ENCODE results near the gene SERPINF2. TPM values are rescaled to one million over a fixed set of nuclear protein-coding genes. Genes with fewer than 3 reads are reported as not detected.
"Not testable (repeated sequence)": the region's sequence is repeated elsewhere in the genome, so short reads cannot be mapped to it uniquely, and the experiment has no call there.

SERPINF2 gene
- total RNA-seq, 4 donors from 2014 or later, result 0.85 to 6.4 (median 4.3) TPM

GRCh38 chr17:1766382-1767135 is 23.9 kb downstream of the SERPINF2 start:
- no peaks in the 10 kb centered on the region for H3K27me3 ChIP-seq
- DNase-seq (no peak), ATAC-seq (no peak)
- peaks cover 0 to 17% of the 10 kb centered on the region in 2 donors for H3K36me3 ChIP-seq
- H3K4me1 ChIP-seq, result peaks cover 47 to 52% of the 10 kb centered on the region in 2 donors
- TF ChIP-seq CTCF (IDR thresholded peaks at IDR 0.05 in 4 of 5, conservative IDR thresholded peaks at IDR 0.05 in 1 of 5), result no peak
- no peak for TF ChIP-seq POLR2A (IDR thresholded peaks at IDR 0.05)
- peak overlapping the region; percentile 97 to 100 (median 98) for H3K27ac ChIP-seq
- intact Hi-C loops (cut with DNase I; ENCODE audit: low total_unique reads) (no loop called here), in situ Hi-C loops (cut with MboI; ENCODE audit: low sequenced_read_pairs in 4 of 4) (no loop called here)
- H3K9me3 ChIP-seq, result no peaks in the 10 kb centered on the region
- H3K4me3 ChIP-seq, result no peak overlapping the region

- in situ Hi-C loops (cut with MboI; ENCODE audit: low sequenced_read_pairs in 4 of 4), result no loop called here
- intact Hi-C loops (cut with DNase I; ENCODE audit: low total_unique reads), result no loop called here
- Histone ChIP-seq H3K36me3 (peaks cover 0 to 25% of the 10 kb centered on the region in 2 donors), H3K27me3 (no peaks in the 10 kb centered on the region), H3K4me3 (no peak overlapping the region), H3K4me1 (peaks cover 47 to 53% of the 10 kb centered on the region in 2 donors), H3K9me3 (no peaks in the 10 kb centered on the region), H3K27ac (peak overlapping the region; percentile 97 to 100 (median 98))
- DNase-seq, result peak in 1 of 2 donors; percentile 83
- TF ChIP-seq POLR2A (IDR thresholded peaks at IDR 0.05) (no peak), CTCF (IDR thresholded peaks at IDR 0.05 in 4 of 5, conservative IDR thresholded peaks at IDR 0.05 in 1 of 5) (peak in 3 of 5 experiments; percentile 35 to 41 (median 38))
- ATAC-seq, result peak; percentile 4 to 40
Measured at GRCh38 chr17:1767358-1767757, 24.7 kb downstream of the SERPINF2 start.

GRCh38 chr17:1769822-1770477 is 27.3 kb downstream of the SERPINF2 start:
- Histone ChIP-seq H3K9me3 (no peaks in the 10 kb centered on the region), H3K4me3 (no peak overlapping the region), H3K4me1 (peaks cover 51 to 61% of the 10 kb centered on the region in 2 donors), H3K27me3 (no peaks in the 10 kb centered on the region), H3K27ac (peak overlapping the region; percentile 97 to 100 (median 98)), H3K36me3 (peaks cover 0 to 33% of the 10 kb centered on the region in 2 donors)
- in situ Hi-C loops (cut with MboI; ENCODE audit: low sequenced_read_pairs in 4 of 4), result loop anchor here in 1 of 4 donors (10.0 kb wide), 1 partner anchor 45 kb away; the partner anchor contains the start of gene WDR81
- ATAC-seq, result no peak
- no peak for DNase-seq
- intact Hi-C loops (cut with DNase I; ENCODE audit: low total_unique reads), result no loop called here
- TF ChIP-seq POLR2A (IDR thresholded peaks at IDR 0.05), result no peak
- no peak for TF ChIP-seq CTCF (IDR thresholded peaks at IDR 0.05 in 4 of 5, conservative IDR thresholded peaks at IDR 0.05 in 1 of 5)

GRCh38 chr17:1773000-1773695 is 30.5 kb downstream of the SERPINF2 start:
- H3K9me3 ChIP-seq; H3K4me3 ChIP-seq; intact Hi-C loops (cut with DNase I; ENCODE audit: low total_unique reads); H3K27me3 ChIP-seq: not testable (repeated sequence)
- Histone ChIP-seq H3K36me3 (peaks cover 0 to 58% of the 10 kb centered on the region in 2 donors), H3K27ac (peak overlapping the region; percentile 97 to 100 (median 98)), H3K4me1 (peaks cover 33 to 52% of the 10 kb centered on the region in 2 donors)
- DNase-seq (peak in 1 of 2 donors; percentile 79), ATAC-seq (peak; percentile 57 to 58)
- in situ Hi-C loops (cut with MboI; ENCODE audit: low sequenced_read_pairs in 4 of 4), result loop anchor here in 1 of 4 donors (10.0 kb wide), 1 partner anchor 48 kb away; the partner anchor contains the start of gene WDR81
